HepG2 (cell line): Measurements from ENCODE around the gene RAI14. TPM values are rescaled to one million over a fixed set of nuclear protein-coding genes. Genes with fewer than 3 reads are reported as not detected.

ENCODE experiments used
- ATAC-seq: fragments of 200-7000 bp; cut with Tn5 transposase; 3 replicates; pipeline ENCODE4 v1.9.1; 2020; ENCODE audit warnings: mild to moderate bottlenecking, moderate library complexity
- BruUV-seq: library from RNA; stranded (reverse); fragments of 400-500 nt; replicated peaks from 2 replicates; lab custom pipeline; 2021; lab: Mats Ljungman, UMichigan
- CTCF ChIA-PET: fragments of 300-600 bp; formaldehyde crosslinking; extraction: SDS; loops from one replicate; lab custom pipeline; 2021; ENCODE audit warnings: low total read pairs, inconsistent platforms, low intra/inter-chr PET ratio; lab: Yijun Ruan, JAX
- POLR2A ChIA-PET: fragments of 350-600 bp; sonication (Branson Sonifier 250); formaldehyde crosslinking; loops from one replicate; lab custom pipeline; 2020; ENCODE audit warnings: antibody characterized with exemption, inconsistent platforms; lab: Yijun Ruan, JAX
- DNase-seq: peaks from one replicate; pipeline ENCODE4 v3.0.0-alpha.2; 2015; ENCODE audit warnings: low spot score
- FAIRE-seq: peaks from 3 replicates; lab custom pipeline; 2011; peaks lifted over from hg19 to GRCh38; lab: Jason Lieb, UNC
- H2AFZ ChIP-seq: one replicate; pipeline ENCODE4 v1.6.1; 2011; ENCODE audit warnings: low read length, inconsistent platforms
- H3K27ac ChIP-seq: fragments of 300-600 bp; 3 replicates; pipeline ENCODE4 v1.8.0; 2011; ENCODE audit warnings: mixed run types, mild to moderate bottlenecking, mixed read lengths, low read length, inconsistent platforms; ENCODE audit not compliant: insufficient read depth; ENCODE audit errors: extremely low read length
- H3K27me3 ChIP-seq, 2 experiments: fragments of 200-600 bp in 1 of 2; 2 replicates in 1 of 2; 3 replicates in 1 of 2; pipeline versions ENCODE4 v1.6.0 to v1.8.0; 2011; ENCODE audit warnings: low read length in 2 of 2, mild to moderate bottlenecking in 2 of 2, moderate library complexity in 2 of 2, inconsistent platforms in 1 of 2; ENCODE audit not compliant: insufficient read depth in 2 of 2, control insufficient read depth in 1 of 2
- H3K36me3 ChIP-seq, 2 experiments: fragments of 200-600 bp in 1 of 2; replicated peaks in 1 of 2; 2 replicates in 1 of 2; 3 replicates in 1 of 2; pipeline versions ENCODE4 v1.5.1 to v1.8.0; 2011; ENCODE audit warnings: low read length in 2 of 2, inconsistent platforms in 1 of 2; ENCODE audit not compliant: insufficient read depth in 2 of 2, control insufficient read depth in 1 of 2
- H3K4me1 ChIP-seq: 2 replicates; pipeline ENCODE4 v1.5.1; 2012; ENCODE audit warnings: low read length, inconsistent platforms; ENCODE audit not compliant: insufficient read depth
- H3K4me2 ChIP-seq: 2 replicates; pipeline ENCODE4 v1.6.0; 2011; ENCODE audit warnings: low read depth, low read length, inconsistent platforms
- H3K4me3 ChIP-seq, 3 experiments: fragments of 200-600 bp in 1 of 3; sonication (generic), shearing (Covaris generic) in 1 of 3; replicated peaks in 1 of 3; 2 replicates each; pipeline ENCODE4 v1.5.1; 2011 to 2016; ENCODE audit warnings: low read length in 3 of 3, inconsistent platforms in 2 of 3, low read depth in 2 of 3, mild to moderate bottlenecking in 2 of 3, control low read depth in 1 of 3, mixed read lengths in 1 of 3; ENCODE audit not compliant: insufficient read depth in 1 of 3
- H3K79me2 ChIP-seq: one replicate; pipeline ENCODE4 v1.6.1; 2011; ENCODE audit warnings: low read length, inconsistent platforms; ENCODE audit not compliant: insufficient read depth
- H3K9ac ChIP-seq: 2 replicates; pipeline ENCODE4 v1.6.0; 2011; ENCODE audit warnings: mild to moderate bottlenecking, low read depth, low read length, inconsistent platforms; ENCODE audit not compliant: insufficient read depth
- H3K9me3 ChIP-seq: 2 replicates; pipeline ENCODE4 v1.5.1; 2012; ENCODE audit warnings: mild to moderate bottlenecking, low read length
- H4K20me1 ChIP-seq: 2 replicates; pipeline ENCODE4 v1.6.0; 2011; ENCODE audit warnings: inconsistent platforms, mild to moderate bottlenecking, low read length, moderate library complexity; ENCODE audit not compliant: insufficient read depth
- FOXP1 ChIP-seq, 2 experiments: fragments of 450-650 bp in 1 of 2; IDR thresholded peaks; 2 replicates each; pipeline ENCODE4 v1.6.1; 2017 to 2018; ENCODE audit warnings: antibody characterized with exemption in 1 of 2
- GATAD2A ChIP-seq: IDR thresholded peaks from 2 replicates; pipeline ENCODE4 v1.6.1; 2016
- RARA ChIP-seq: IDR thresholded peaks from 2 replicates; pipeline ENCODE4 v1.6.1; 2016; ENCODE audit warnings: missing genetic modification reagents, missing compliant biosample characterization
- SIX1 ChIP-seq: sonication (generic); formaldehyde crosslinking; IDR thresholded peaks from 2 replicates; pipeline ENCODE4 v1.4.0; 2020; ENCODE audit warnings: missing genetic modification reagents, borderline replicate concordance
- SOX6 ChIP-seq, 2 experiments: fragments of 450-650 bp in 1 of 2; sonication (generic) in 1 of 2; formaldehyde crosslinking in 1 of 2; IDR thresholded peaks; 2 replicates each; pipeline versions ENCODE4 v1.4.0 to v1.6.1; 2017 to 2020; ENCODE audit warnings: antibody characterized with exemption in 1 of 2, mild to moderate bottlenecking in 1 of 2, missing genetic modification reagents in 1 of 2
- ZNF282 ChIP-seq: fragments of 450-650 bp; IDR thresholded peaks from 2 replicates; pipeline ENCODE4 v1.6.1; 2018; ENCODE audit not compliant: partially characterized antibody
- ZNF562 ChIP-seq: sonication (generic); formaldehyde crosslinking; IDR thresholded peaks from 2 replicates; pipeline ENCODE4 v1.8.0; 2022; ENCODE audit warnings: missing genetic modification reagents, borderline replicate concordance
- ZNF776 ChIP-seq: sonication (generic); formaldehyde crosslinking; IDR thresholded peaks from 2 replicates; pipeline ENCODE4 v1.4.0; 2020; ENCODE audit warnings: mild to moderate bottlenecking, missing genetic modification reagents
- ZSCAN25 ChIP-seq: sonication (generic); formaldehyde crosslinking; IDR thresholded peaks from 2 replicates; pipeline ENCODE4 v1.8.0; 2022; ENCODE audit warnings: mild to moderate bottlenecking, missing genetic modification reagents
- WGBS: methylation state at CpG from one replicate; pipeline ENCODE4 v1.1.6; 2017; ENCODE audit warnings: low lambda C conversion rate; 5-methylcytosine and 5-hydroxymethylcytosine counted together
- in situ Hi-C: cut with HindIII; loops from 2 replicates; pipeline ENCODE4 v1.10.0; 2017; ENCODE audit warnings: low pct_unique_long_range_greater_than_20kb; ENCODE audit not compliant: extremely low pct_ligation_motif_present
- intact Hi-C: fragments of 100-400 bp; cut with micrococcal nuclease; formaldehyde crosslinking; loops from one replicate; pipeline ENCODE4 v1.10.0; 2022; ENCODE audit not compliant: unreplicated experiment
- polyA plus RNA-seq, 8 experiments: library from polyadenylated mRNA; depleted of rRNA in 3 of 8; stranded (reverse) in 7 of 8; unstranded in 1 of 8; fragments of >200 nt; fragmentation: Illumina TruSeq in 4 of 8; extraction: Trizol in 4 of 8; gene quantifications; 2 replicates each; pipeline versions ENCODE4 v1.2.1 to v1.2.3, GENCODE V29; 2011 to 2016; ENCODE audit warnings: low read depth in 4 of 8, missing spikeins in 1 of 8, mixed read lengths in 1 of 8; ENCODE audit not compliant: insufficient read depth in 1 of 8
- total RNA-seq, 5 experiments: library from RNA; depleted of rRNA; stranded (reverse); fragments of >200 nt; fragmentation: Illumina TruSeq; extraction: Trizol; gene quantifications; 2 replicates each; pipeline ENCODE4 v1.2.3, GENCODE V29; 2016; ENCODE audit warnings: low read depth in 1 of 5
- TF ChIP-seq, protein P1 (sequence below): IDR thresholded peaks from 2 replicates; pipeline ENCODE4 v1.4.0; 2020; ENCODE audit warnings: mild to moderate bottlenecking, missing genetic modification reagents
- TF ChIP-seq, protein P2 (sequence below): sonication (generic); formaldehyde crosslinking; IDR thresholded peaks from 2 replicates; pipeline ENCODE4 v1.4.0; 2020; ENCODE audit warnings: missing genetic modification reagents, mild to moderate bottlenecking, borderline replicate concordance
- TF ChIP-seq, protein P3 (sequence below): sonication (generic); formaldehyde crosslinking; IDR thresholded peaks from 2 replicates; pipeline ENCODE4 v1.4.0; 2020; ENCODE audit warnings: missing genetic modification reagents, borderline replicate concordance
- TF ChIP-seq, protein P4 (sequence below): sonication (generic); formaldehyde crosslinking; IDR thresholded peaks from 2 replicates; pipeline ENCODE4 v1.8.0; 2022; ENCODE audit warnings: missing genetic modification reagents, mild to moderate bottlenecking, inconsistent platforms, borderline replicate concordance

RAI14 gene
- total and polyA plus RNA-seq, 2 of the 13 experiments (the other 11 are each of a cell fraction or from before 2014, with no cell fraction given): 12.6 to 18.2 TPM

DNA sequence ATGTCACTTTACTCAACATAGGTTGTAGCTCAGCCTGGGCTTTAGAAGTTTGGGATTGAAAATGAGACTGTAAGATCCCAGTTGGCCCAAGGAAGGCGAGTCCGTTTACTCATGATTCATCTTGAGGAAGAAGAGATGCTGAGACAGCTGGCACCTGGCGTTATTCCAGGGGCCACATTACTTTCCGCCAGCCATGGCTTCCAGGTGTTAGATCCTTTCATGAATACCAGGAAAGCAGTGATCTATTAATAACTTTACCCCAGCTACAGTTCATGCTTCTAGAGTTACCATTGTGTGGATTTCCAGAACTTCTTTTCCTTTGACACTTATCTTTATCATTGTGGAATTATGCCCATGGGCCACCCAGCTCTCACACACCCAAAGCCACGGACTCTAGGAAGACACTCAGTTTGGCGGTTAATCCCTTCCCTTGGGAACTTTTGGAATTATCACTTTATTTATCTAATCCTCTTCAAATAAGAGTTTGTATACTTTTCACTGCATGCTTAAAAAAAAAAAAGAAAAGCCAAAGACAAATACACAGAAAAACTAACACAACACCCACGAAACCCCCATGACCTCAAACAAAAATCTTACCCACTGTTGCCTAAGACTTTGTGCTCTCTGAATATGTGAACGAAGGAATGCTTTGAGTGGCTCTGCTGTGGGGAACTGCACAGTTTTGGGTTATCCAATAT, 26.9 kb downstream of the RAI14 start:
- H2AFZ ChIP-seq: no peak overlapping the region
- in situ Hi-C loops (no loop called here), intact Hi-C loops (no loop called here)
- FAIRE-seq: no peak
- no peaks in the 10 kb centered on the region for H4K20me1 ChIP-seq
- H3K9ac ChIP-seq: no peak overlapping the region
- H3K36me3 ChIP-seq: no peaks in the 10 kb centered on the region; a peak in 1 of 5 replicates
- peaks cover 10% of the 10 kb centered on the region for H3K79me2 ChIP-seq
- ATAC-seq: no peak; the same call in 2 of the 3 replicates
- H3K27ac ChIP-seq: peak overlapping the region; percentile 17
- POLR2A ChIA-PET: no interaction called here
- peaks cover 71% of the 10 kb centered on the region for H3K4me1 ChIP-seq
- H3K27me3 ChIP-seq: no peaks in the 10 kb centered on the region
- H3K9me3 ChIP-seq: no peaks in the 10 kb centered on the region
- peak; percentile 33 for DNase-seq
- TF ChIP-seq, protein P1, sequence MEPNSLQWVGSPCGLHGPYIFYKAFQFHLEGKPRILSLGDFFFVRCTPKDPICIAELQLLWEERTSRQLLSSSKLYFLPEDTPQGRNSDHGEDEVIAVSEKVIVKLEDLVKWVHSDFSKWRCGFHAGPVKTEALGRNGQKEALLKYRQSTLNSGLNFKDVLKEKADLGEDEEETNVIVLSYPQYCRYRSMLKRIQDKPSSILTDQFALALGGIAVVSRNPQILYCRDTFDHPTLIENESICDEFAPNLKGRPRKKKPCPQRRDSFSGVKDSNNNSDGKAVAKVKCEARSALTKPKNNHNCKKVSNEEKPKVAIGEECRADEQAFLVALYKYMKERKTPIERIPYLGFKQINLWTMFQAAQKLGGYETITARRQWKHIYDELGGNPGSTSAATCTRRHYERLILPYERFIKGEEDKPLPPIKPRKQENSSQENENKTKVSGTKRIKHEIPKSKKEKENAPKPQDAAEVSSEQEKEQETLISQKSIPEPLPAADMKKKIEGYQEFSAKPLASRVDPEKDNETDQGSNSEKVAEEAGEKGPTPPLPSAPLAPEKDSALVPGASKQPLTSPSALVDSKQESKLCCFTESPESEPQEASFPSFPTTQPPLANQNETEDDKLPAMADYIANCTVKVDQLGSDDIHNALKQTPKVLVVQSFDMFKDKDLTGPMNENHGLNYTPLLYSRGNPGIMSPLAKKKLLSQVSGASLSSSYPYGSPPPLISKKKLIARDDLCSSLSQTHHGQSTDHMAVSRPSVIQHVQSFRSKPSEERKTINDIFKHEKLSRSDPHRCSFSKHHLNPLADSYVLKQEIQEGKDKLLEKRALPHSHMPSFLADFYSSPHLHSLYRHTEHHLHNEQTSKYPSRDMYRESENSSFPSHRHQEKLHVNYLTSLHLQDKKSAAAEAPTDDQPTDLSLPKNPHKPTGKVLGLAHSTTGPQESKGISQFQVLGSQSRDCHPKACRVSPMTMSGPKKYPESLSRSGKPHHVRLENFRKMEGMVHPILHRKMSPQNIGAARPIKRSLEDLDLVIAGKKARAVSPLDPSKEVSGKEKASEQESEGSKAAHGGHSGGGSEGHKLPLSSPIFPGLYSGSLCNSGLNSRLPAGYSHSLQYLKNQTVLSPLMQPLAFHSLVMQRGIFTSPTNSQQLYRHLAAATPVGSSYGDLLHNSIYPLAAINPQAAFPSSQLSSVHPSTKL (CRISPR knock-in tag): 0 out of 2 replicates have a peak, but pooled peaks have one; percentile 16
- TF ChIP-seq RARA (CRISPR knock-in tag): peak; percentile 26; the same call in 1 of the 2 replicates
- TF ChIP-seq, protein P2, sequence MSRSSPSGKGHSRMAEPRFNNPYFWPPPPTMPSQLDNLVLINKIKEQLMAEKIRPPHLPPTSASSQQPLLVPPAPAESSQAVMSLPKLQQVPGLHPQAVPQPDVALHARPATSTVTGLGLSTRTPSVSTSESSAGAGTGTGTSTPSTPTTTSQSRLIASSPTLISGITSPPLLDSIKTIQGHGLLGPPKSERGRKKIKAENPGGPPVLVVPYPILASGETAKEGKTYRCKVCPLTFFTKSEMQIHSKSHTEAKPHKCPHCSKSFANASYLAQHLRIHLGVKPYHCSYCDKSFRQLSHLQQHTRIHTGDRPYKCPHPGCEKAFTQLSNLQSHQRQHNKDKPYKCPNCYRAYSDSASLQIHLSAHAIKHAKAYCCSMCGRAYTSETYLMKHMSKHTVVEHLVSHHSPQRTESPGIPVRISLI (CRISPR knock-in tag): peak; percentile 43; the same call in 1 of the 2 replicates
- no peak for TF ChIP-seq ZNF562 (CRISPR knock-in tag)
- TF ChIP-seq SOX6 (IDR thresholded peaks at IDR 0.05): no peak
- TF ChIP-seq SOX6 (CRISPR knock-in tag; IDR thresholded peaks at IDR 0.05): peak; percentile 37; the same call in 1 of the 2 replicates
- no peak for TF ChIP-seq FOXP1 (IDR thresholded peaks at IDR 0.05)
- peak; percentile 30; the same call in 1 of the 2 replicates for TF ChIP-seq FOXP1 (CRISPR knock-in tag; IDR thresholded peaks at IDR 0.05)
- TF ChIP-seq ZNF282: no peak
- TF ChIP-seq SIX1: no peak
- TF ChIP-seq, protein P3, sequence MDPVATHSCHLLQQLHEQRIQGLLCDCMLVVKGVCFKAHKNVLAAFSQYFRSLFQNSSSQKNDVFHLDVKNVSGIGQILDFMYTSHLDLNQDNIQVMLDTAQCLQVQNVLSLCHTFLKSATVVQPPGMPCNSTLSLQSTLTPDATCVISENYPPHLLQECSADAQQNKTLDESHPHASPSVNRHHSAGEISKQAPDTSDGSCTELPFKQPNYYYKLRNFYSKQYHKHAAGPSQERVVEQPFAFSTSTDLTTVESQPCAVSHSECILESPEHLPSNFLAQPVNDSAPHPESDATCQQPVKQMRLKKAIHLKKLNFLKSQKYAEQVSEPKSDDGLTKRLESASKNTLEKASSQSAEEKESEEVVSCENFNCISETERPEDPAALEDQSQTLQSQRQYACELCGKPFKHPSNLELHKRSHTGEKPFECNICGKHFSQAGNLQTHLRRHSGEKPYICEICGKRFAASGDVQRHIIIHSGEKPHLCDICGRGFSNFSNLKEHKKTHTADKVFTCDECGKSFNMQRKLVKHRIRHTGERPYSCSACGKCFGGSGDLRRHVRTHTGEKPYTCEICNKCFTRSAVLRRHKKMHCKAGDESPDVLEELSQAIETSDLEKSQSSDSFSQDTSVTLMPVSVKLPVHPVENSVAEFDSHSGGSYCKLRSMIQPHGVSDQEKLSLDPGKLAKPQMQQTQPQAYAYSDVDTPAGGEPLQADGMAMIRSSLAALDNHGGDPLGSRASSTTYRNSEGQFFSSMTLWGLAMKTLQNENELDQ (CRISPR knock-in tag): no peak
- TF ChIP-seq, protein P4, sequence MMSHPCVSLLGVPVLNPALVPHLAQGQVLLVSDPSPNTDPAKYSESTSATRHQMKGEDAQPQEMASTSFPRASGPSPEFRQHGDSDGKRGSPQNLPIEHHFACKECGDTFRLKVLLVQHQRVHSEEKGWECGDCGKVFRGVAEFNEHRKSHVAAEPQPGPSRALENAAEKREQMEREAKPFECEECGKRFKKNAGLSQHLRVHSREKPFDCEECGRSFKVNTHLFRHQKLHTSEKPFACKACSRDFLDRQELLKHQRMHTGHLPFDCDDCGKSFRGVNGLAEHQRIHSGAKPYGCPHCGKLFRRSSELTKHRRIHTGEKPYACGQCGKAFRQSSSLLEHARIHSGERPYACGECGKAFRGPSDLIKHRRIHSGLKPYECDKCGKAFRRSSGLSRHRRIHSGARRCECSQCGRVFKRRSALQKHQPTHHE (CRISPR knock-in tag): no peak
- peak; percentile 50 for TF ChIP-seq GATAD2A (CRISPR knock-in tag)
- TF ChIP-seq ZNF776 (CRISPR knock-in tag): no peak
- TF ChIP-seq ZSCAN25 (CRISPR knock-in tag): no peak
- H3K4me2 ChIP-seq: peak overlapping the region; percentile 29; the same call in 1 of the 2 replicates
- no peak overlapping the region for H3K4me3 ChIP-seq
- WGBS: 60% methylated on average over 8 of the region's 8 CpGs
- BruUV-seq: no TSS peak
- CTCF ChIA-PET: no interaction called here
